Activated B cell treated with CpG ODN at 0.5 μM for 24 hours (primary cell): Measurements from ENCODE around the gene CEL. TPM values are rescaled to one million over a fixed set of nuclear protein-coding genes. Genes with fewer than 3 reads are reported as not detected.
"Not testable (repeated sequence)": the region's sequence is repeated elsewhere in the genome, so short reads cannot be mapped to it uniquely, and the experiment has no call there.

Experiments used
- ATAC-seq: fragments of 200-7000 bp; cut with Tn5 transposase; one replicate; pipeline ENCODE4 v1.10.0; 2021; ENCODE audit warnings: low read depth, mild to moderate bottlenecking, moderate library complexity
- CTCF ChIA-PET: fragments of 350-600 bp; sonication (Branson Sonifier 250); formaldehyde crosslinking; loops from one replicate; lab custom pipeline; 2021; ENCODE audit warnings: antibody characterized with exemption; lab: Charles Lee
- POLR2A ChIA-PET: fragments of 350-600 bp; sonication (Branson Sonifier 250); formaldehyde crosslinking; loops from one replicate; lab custom pipeline; 2021; ENCODE audit warnings: antibody characterized with exemption; lab: Charles Lee
- DNase-seq: peaks from one replicate; pipeline ENCODE4 v3.0.0; 2022
- H3K27ac Mint-ChIP-seq: one replicate; pipeline ENCODE4 v1.8.0; 2020; ENCODE audit warnings: mixed read lengths
- H3K27me3 Mint-ChIP-seq: one replicate; pipeline ENCODE4 v1.8.0; 2021; ENCODE audit warnings: mixed read lengths
- H3K36me3 Mint-ChIP-seq: one replicate; pipeline ENCODE4 v1.8.0; 2021; ENCODE audit warnings: low read depth, mixed read lengths
- H3K4me1 Mint-ChIP-seq: one replicate; pipeline ENCODE4 v1.8.0; 2021; ENCODE audit warnings: mixed read lengths
- H3K4me3 Mint-ChIP-seq: one replicate; pipeline ENCODE4 v1.8.0; 2020; ENCODE audit warnings: mild to moderate bottlenecking, mixed read lengths
- H3K9me3 Mint-ChIP-seq: one replicate; pipeline ENCODE4 v1.8.0; 2020; ENCODE audit warnings: mixed read lengths
- intact Hi-C: fragments of 100-400 bp; cut with micrococcal nuclease; formaldehyde crosslinking; loops from one replicate; pipeline ENCODE4 v1.15.1; 2024
- total RNA-seq: library from RNA; stranded (reverse); gene quantifications from 2 replicates; pipeline ENCODE4 v1.2.3, GENCODE V29; 2022
- TF ChIP-seq, protein P1 (sequence below): fragments of 200-600 bp; IDR thresholded peaks from one replicate; pipeline ENCODE4 v1.8.0; 2022; ENCODE audit warnings: antibody characterized with exemption, mild to moderate bottlenecking

Gene CEL
- total RNA-seq, 1 donor from 2014 or later = 0.49 TPM

DNA sequence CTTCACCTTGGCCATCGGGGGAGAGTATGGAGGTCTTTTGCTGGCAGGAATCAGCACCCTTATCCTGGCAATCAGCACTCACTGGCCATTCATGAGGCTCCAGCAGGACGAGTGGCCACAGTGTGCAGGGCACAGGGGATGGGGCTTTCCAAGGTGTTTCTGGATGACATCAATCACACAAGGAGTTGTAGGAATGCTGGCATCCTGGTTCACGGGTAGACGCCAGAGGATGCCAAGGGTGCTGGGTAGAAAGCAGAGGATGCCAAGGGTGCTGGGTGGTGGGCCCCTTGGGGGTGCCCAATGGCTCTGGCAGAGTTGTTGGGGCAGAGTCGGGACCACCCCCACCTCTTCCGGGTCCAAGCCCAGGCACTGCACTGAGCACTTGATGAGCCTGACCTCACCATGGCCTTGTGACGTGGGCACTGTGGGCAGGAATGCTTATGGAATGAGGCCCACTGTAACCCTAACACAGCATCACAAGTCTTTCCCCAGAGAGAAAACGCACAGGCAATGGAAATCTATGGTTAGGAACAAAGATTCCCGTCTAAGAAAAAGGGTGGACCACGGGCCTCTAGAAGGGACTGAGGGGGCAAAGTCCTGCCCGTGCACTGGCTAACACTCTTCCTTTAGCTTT is 29.1 kb downstream of the CEL start:
- Mint-ChIP-seq H3K4me3 (no peak overlapping the region), H3K4me1 (no peaks in the 10 kb centered on the region), H3K27ac (no peak overlapping the region), H3K36me3 (peaks cover under 1% of the 10 kb centered on the region), H3K27me3 (no peaks in the 10 kb centered on the region), H3K9me3 (peaks cover 6% of the 10 kb centered on the region)
- intact Hi-C loops = no loop called here
- TF ChIP-seq, protein P1, sequence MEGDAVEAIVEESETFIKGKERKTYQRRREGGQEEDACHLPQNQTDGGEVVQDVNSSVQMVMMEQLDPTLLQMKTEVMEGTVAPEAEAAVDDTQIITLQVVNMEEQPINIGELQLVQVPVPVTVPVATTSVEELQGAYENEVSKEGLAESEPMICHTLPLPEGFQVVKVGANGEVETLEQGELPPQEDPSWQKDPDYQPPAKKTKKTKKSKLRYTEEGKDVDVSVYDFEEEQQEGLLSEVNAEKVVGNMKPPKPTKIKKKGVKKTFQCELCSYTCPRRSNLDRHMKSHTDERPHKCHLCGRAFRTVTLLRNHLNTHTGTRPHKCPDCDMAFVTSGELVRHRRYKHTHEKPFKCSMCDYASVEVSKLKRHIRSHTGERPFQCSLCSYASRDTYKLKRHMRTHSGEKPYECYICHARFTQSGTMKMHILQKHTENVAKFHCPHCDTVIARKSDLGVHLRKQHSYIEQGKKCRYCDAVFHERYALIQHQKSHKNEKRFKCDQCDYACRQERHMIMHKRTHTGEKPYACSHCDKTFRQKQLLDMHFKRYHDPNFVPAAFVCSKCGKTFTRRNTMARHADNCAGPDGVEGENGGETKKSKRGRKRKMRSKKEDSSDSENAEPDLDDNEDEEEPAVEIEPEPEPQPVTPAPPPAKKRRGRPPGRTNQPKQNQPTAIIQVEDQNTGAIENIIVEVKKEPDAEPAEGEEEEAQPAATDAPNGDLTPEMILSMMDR = no peak
- POLR2A ChIA-PET = no interaction called here
- ATAC-seq = no peak
- CTCF ChIA-PET = no interaction called here
- DNase-seq = no peak

DNA sequence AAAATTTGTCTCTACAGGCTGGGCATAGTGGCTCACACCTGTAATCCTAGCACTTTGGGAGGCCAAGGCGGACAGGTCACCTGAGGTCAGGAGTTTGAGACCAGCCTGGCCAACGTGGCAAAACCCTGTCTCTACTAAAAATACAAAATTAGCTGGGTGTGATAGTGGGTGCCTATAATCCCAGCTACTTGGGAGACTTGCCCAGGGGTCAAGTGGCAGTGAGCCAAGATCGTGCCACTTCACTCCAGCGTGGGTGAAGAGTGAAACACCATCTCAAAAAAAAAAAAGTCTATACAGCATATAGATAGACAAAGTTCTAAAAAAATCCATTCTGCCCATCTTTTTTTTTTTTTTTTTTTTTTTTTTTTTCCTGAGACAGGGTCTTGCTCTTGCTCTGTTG is 32.6 kb downstream of the CEL start:
- H3K4me1 Mint-ChIP-seq, POLR2A ChIA-PET: not testable (repeated sequence)
- peaks cover 14% of the 10 kb centered on the region for H3K9me3 Mint-ChIP-seq

DNA sequence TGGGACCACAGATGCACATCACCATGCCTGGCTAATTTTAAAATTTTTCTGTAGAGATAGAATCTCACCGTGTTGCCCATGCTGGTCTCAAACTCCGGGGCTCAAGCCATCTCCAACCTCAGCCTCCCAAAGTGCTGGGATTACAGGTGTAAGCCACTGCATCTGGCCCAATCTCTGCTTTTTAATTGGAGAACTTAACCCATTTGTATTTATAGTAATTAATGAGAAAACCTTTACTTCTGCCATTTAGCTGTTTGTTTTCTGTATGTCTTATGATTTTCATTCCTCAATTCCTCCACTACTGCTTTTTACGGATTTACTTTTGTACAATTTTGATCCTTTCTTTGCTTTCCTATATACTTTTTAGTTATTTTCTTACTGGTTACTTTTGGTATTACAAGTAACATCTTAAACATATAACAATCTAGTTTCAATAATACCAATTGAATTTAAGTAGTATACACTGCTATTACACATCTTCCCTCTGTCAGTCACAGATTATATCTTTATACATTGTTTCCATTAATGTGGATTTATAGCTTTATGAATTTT is 33.1 kb downstream of the CEL start:
- no peak overlapping the region for H3K4me3 Mint-ChIP-seq
- peaks cover 14% of the 10 kb centered on the region for H3K9me3 Mint-ChIP-seq
- no peak for DNase-seq
- no peaks in the 10 kb centered on the region for H3K27me3 Mint-ChIP-seq
- peaks cover 34% of the 10 kb centered on the region for H3K36me3 Mint-ChIP-seq
- H3K27ac Mint-ChIP-seq = no peak overlapping the region
- ChIA-PET CTCF (interaction anchor here (1.2 to 1.4 kb wide), 2 partner anchors 49 to 91 kb away, joined by 4 to 5 read pairs; no protein-coding TSS in a partner anchor), POLR2A (no interaction called here)
- ATAC-seq = no peak
- TF ChIP-seq, protein P1 = no peak
- intact Hi-C loops = no loop called here
- H3K4me1 Mint-ChIP-seq = no peaks in the 10 kb centered on the region

More for the DNA sequence above, 32.6 kb downstream of the CEL start:
- DNase-seq, ATAC-seq, intact Hi-C loops, H3K27me3 Mint-ChIP-seq, H3K27ac Mint-ChIP-seq, H3K4me3 Mint-ChIP-seq: not testable (repeated sequence)
- H3K36me3 Mint-ChIP-seq = peaks cover 30% of the 10 kb centered on the region
- CTCF ChIA-PET = interaction anchor here (1.2 kb wide), 1 partner anchor 50 kb away, joined by 5 read pairs; no protein-coding TSS in a partner anchor

DNA sequence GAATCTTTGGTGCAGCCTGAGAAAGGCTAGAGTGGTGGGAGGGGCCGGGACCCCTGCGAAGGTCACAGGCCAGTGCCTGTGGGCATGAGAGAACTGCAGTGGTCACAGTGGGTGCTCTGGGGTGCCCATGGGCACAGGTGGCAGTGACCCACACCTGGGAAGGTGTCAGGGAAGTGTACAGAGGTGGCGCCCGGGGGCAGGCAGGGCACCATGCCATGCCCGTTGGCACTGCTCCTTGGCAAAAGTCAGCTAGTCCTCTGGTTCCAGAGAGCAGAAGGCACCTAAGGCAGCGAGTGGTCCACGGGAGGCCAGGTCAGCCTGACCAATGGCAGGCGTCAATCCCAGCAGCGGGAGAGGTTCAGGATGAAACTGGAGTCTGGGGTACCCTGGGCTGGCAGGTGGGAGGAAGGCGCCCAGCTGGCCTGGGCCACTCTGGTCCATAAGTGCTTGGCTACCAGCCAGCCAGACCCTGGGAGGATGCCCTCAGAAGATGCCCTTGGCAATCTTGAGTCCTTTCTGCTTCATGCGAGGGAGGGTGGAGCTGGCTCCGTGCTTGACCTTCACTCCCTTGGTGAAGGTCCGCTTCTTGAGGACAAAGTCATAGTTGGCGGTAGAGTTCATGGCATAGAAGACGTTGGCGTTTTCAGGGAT is 36.4 kb downstream of the CEL start:
- Mint-ChIP-seq H3K27ac (no peak overlapping the region), H3K4me1 (no peaks in the 10 kb centered on the region), H3K36me3 (peaks cover 63% of the 10 kb centered on the region), H3K4me3 (no peak overlapping the region), H3K9me3 (peaks cover 14% of the 10 kb centered on the region), H3K27me3 (no peaks in the 10 kb centered on the region)
- DNase-seq = no peak
- no peak for ATAC-seq
- ChIA-PET POLR2A (no interaction called here), CTCF (interaction anchor here (22.0 kb wide), 1 partner anchor 48 kb away, joined by 369 read pairs; no protein-coding TSS in a partner anchor)
- TF ChIP-seq, protein P1 = no peak
- intact Hi-C loops = no loop called here

DNA sequence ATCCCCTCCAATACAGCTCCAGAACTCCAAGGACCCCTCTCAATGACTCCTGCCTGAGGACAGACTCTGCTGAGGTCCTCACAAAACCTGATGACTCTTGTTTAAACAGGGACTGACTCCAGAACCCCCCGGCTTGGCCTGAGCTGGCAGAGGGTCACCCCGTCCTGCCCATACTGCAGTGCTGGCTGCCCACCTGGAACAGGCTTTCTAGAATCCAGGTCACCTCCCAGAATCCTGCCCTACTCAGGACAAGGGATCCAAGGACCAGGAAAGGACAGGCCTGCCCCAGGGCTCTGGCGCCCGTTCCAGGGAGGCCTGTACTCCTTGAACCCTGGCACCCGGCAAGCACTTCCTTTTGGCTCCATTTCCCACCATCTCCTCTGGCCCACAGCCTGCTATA is 37.1 kb downstream of the CEL start:
- Mint-ChIP-seq H3K27me3 (no peaks in the 10 kb centered on the region), H3K36me3 (peaks cover 63% of the 10 kb centered on the region), H3K9me3 (peaks cover 14% of the 10 kb centered on the region), H3K27ac (no peak overlapping the region), H3K4me1 (no peaks in the 10 kb centered on the region), H3K4me3 (no peak overlapping the region)
- DNase-seq (no peak), ATAC-seq (no peak)
- ChIA-PET POLR2A (no interaction called here), CTCF (interaction anchor here (22.0 kb wide), 1 partner anchor 47 kb away, joined by 369 read pairs; no protein-coding TSS in a partner anchor)
- intact Hi-C loops = no loop called here
- TF ChIP-seq, protein P1 = no peak
